Transverse colon (tissue), 4 donors: ENCODE results near the gene CEBPA.

ENCODE experiments used
- EP300 ChIP-seq: sonication (generic); formaldehyde crosslinking; IDR thresholded peaks from one replicate; pipeline ENCODE4 v1.6.1; 2017; ENCODE audit warnings: antibody characterized with exemption, low read depth
- POLR2AphosphoS5 ChIP-seq, 3 donors: sonication (generic); formaldehyde crosslinking; IDR thresholded peaks; one replicate each; pipeline ENCODE4 v1.6.1; 2016; ENCODE audit warnings: antibody characterized with exemption in 3 of 3
- TF ChIP-seq, protein P1 (sequence below), 5 experiments: fragments of 200-600 bp in 3 of 5; fragments of 450-650 bp in 2 of 5; sonication (generic) in 3 of 5; IDR thresholded peaks; 1 replicate in 2 of 5; 2 replicates in 3 of 5; pipeline ENCODE4 v1.5.1; 2016 to 2017; ENCODE audit warnings: antibody characterized with exemption in 5 of 5, inconsistent platforms in 3 of 5, mild to moderate bottlenecking in 2 of 5, moderate library complexity in 1 of 5

DNA sequence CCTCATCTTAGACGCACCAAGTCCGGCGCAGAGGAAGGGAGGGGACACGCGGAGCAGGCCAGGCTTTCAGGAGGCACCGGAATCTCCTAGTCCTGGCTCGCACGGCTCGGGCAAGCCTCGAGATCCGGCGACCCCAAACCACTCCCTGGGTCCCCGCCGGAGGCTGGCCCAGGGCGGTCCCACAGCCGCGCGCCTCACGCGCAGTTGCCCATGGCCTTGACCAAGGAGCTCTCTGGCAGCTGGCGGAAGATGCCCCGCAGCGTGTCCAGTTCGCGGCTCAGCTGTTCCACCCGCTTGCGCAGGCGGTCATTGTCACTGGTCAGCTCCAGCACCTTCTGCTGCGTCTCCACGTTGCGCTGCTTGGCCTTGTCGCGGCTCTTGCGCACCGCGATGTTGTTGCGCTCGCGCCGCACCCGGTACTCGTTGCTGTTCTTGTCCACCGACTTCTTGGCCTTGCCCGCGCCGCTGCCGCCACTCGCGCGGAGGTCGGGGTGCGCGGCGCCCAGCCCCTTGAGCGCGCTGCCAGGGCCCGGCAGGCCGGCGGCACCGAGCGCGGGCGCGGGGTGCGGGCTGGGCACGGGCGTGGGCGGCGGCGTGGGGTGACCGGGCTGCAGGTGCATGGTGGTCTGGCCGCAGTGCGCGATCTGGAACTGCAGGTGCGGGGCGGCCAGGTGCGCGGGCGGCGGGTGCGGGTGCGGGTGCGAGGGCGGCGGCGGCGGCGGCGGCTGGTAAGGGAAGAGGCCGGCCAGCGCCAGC, 1.0 kb downstream of the CEBPA start:
- TF ChIP-seq, protein P1, sequence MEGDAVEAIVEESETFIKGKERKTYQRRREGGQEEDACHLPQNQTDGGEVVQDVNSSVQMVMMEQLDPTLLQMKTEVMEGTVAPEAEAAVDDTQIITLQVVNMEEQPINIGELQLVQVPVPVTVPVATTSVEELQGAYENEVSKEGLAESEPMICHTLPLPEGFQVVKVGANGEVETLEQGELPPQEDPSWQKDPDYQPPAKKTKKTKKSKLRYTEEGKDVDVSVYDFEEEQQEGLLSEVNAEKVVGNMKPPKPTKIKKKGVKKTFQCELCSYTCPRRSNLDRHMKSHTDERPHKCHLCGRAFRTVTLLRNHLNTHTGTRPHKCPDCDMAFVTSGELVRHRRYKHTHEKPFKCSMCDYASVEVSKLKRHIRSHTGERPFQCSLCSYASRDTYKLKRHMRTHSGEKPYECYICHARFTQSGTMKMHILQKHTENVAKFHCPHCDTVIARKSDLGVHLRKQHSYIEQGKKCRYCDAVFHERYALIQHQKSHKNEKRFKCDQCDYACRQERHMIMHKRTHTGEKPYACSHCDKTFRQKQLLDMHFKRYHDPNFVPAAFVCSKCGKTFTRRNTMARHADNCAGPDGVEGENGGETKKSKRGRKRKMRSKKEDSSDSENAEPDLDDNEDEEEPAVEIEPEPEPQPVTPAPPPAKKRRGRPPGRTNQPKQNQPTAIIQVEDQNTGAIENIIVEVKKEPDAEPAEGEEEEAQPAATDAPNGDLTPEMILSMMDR (IDR thresholded peaks at IDR 0.05): no peak
- TF ChIP-seq POLR2AphosphoS5 (IDR thresholded peaks at IDR 0.05) (no peak), EP300 (no peak)
